Right lung (tissue), 5 donors: ENCODE data around the gene DOCK3. TPM values are rescaled to one million over a fixed set of nuclear protein-coding genes. Genes with fewer than 3 reads are reported as not detected.
"Not testable (repeated sequence)": the region's sequence is repeated elsewhere in the genome, so short reads cannot be mapped to it uniquely, and the experiment has no call there.

ENCODE experiments used
- DNase-seq, 2 donors: peaks; one replicate each; pipeline ENCODE4 v3.0.0-alpha.2; 2013
- polyA plus RNA-seq, 5 donors: library from polyadenylated mRNA; unstranded; fragments of 120-200 nt; gene quantifications; one replicate each; pipeline versions ENCODE4 v1.2.1 to v1.2.3, GENCODE V29; 2013; ENCODE audit warnings: inconsistent platforms in 1 of 5, low replicate concordance in 1 of 5; ENCODE audit not compliant: insufficient read length in 5 of 5, insufficient read depth in 1 of 5

Gene DOCK3
- polyA plus RNA-seq, 5 donors = 1.2 to 2.5 (median 2.4) TPM

DNA sequence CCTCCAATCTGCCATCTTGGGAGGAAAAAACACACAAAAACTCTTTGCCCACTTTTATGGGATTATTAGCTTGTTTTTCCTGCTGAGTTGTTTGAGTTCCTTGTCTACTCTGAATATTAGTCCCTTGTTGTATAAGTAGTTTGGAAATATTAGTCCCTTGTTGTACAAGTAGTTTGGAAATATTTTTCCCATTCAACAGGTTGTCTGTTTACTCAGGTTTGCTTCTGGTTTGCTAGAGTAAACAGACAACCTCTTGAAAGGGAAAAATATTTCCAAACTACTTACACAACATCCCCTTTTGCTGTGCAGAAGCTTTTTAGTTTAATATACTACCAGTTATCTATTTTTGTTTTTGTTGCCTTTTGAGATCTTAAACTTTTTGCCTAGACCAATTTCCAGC lies 517.0 kb downstream of the DOCK3 start:
- DNase-seq = no peak

- DNase-seq = no peak
These were observed 523.8 kb downstream of the DOCK3 start for GRCh38 chr3:51198477-51198876.

DNA sequence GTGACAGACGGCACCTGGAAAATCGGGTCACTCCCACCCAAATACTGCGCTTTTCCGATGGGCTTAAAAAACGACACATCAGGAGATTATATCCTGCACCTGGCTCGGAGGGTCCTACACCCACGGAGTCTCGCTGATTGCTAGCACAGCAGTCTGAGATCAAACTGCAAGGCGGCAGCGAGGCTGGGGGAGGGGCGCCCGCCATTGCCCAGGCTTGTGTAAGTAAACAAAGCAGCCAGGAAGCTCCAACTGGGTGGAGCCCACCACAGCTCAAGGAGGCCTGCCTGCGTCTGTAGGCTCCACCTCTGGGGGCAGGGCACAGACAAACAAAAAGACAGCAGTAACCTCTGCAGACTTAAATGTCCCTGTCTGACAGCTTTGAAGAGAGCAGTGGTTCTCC lies 524.6 kb downstream of the DOCK3 start:
- not testable (repeated sequence) for DNase-seq

- no peak for DNase-seq
These were observed 541.6 kb downstream of the DOCK3 start for GRCh38 chr3:51216291-51216690.

GRCh38 chr3:51221959-51222358 lies 547.2 kb downstream of the DOCK3 start:
- DNase-seq = no peak

GRCh38 chr3:51224283-51224682 lies 549.6 kb downstream of the DOCK3 start:
- no peak for DNase-seq

DNA sequence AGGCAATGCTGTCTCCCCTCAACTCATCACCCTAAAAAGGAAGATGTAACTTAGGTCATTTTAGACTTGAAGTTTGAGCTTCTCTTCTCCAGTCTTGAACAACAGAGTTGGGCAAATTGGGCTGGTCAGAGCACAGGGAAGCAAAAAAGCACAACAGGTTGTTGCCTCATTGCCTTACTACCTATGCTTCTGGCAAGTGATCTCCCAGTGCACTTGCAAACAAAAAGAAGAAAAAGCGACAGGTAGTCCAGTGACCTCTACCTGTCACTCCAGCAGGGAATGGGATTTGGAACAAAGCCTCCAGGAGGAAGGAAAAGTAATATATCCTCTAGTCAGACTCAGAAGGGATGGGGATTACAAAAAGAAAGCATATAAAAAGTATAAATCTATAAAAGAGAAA lies 550.1 kb downstream of the DOCK3 start:
- DNase-seq = no peak

- no peak for DNase-seq
These were observed 568.2 kb downstream of the DOCK3 start for GRCh38 chr3:51242939-51243338.

GRCh38 chr3:51243924-51244323 lies 569.2 kb downstream of the DOCK3 start:
- no peak for DNase-seq

DNA sequence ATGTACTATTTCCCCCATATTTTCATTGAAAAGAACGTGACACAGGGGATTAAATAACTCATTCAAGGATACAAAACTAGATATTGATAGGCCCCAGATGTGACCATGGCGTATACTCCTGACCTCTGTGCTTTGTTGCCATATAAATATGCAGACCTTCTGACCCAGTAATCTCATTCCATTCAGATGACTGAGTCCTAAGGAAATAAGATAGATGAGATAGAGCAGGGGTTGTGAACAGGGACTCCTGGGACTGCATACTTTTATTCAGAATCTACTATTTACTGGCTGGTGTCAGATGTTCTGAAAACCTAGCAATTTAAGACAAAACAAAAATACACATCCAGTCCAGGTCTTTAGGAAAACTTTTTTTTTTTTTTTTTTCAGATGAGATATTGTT lies 571.1 kb downstream of the DOCK3 start:
- DNase-seq = no peak

DNA sequence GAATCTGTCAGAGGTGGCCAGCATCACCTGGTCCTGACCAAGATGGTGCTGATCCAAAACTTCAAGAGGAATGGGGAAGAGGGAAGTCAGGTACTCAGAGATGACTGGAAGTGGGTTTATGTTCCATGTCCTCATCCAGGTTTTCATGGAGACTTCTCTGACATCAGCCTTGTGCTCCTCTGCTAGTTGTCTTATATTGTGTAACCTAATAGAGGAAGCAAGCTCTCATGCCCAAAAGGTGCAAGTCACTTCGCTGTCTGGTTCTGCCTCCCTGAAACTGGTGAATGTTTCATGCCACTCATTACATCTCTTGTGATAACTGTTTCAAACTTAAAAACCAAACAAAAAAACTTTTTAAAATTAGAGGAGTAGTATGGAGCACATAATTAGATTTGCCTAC lies 583.1 kb downstream of the DOCK3 start:
- no peak for DNase-seq

GRCh38 chr3:51264166-51264565 lies 589.4 kb downstream of the DOCK3 start:
- DNase-seq = not testable (repeated sequence)

GRCh38 chr3:51268132-51268531 lies 593.4 kb downstream of the DOCK3 start:
- DNase-seq = no peak

DNA sequence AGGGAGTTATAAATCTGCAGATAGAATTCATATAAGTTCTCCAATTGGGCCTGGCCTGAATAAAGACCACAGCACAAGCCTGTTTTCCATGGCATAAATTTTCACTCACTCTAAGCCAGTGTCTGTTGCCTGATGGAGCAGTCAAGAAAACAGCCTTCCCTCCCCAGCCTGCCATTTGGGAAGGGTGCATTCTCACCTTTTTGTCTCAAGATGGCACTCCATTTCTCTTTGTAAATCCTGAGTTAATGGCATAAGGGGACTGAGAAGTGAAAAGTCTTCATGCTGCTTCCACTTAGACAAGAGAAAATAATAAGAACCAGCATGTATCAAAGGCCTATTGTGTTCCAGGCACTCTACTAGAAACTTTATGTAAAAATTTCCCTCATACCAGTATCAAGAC lies 594.7 kb downstream of the DOCK3 start:
- no peak for DNase-seq

GRCh38 chr3:51270559-51270958 lies 595.8 kb downstream of the DOCK3 start:
- DNase-seq = no peak

DNA sequence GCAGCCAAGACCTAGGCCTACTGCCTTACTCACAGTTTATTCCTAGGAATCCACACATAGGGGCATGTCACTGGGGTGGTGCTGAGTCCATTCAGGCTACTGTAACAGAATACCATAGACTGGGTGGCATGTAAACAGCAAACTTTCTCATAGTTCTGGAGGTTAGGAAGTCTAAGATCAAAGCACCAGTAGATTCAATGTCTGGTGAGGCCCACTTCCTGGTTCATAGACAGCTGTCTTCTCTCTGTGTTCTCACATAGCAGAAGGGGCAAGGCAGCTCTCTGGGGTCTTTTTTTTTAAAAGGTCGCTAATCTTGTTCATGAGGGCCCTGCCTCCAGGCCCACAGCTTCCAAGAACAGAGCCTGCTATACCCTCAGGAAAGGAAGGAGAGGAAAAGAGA lies 596.4 kb downstream of the DOCK3 start:
- no peak for DNase-seq

- no peak for DNase-seq
These were observed 599.3 kb downstream of the DOCK3 start for GRCh38 chr3:51274052-51274451.

DNA sequence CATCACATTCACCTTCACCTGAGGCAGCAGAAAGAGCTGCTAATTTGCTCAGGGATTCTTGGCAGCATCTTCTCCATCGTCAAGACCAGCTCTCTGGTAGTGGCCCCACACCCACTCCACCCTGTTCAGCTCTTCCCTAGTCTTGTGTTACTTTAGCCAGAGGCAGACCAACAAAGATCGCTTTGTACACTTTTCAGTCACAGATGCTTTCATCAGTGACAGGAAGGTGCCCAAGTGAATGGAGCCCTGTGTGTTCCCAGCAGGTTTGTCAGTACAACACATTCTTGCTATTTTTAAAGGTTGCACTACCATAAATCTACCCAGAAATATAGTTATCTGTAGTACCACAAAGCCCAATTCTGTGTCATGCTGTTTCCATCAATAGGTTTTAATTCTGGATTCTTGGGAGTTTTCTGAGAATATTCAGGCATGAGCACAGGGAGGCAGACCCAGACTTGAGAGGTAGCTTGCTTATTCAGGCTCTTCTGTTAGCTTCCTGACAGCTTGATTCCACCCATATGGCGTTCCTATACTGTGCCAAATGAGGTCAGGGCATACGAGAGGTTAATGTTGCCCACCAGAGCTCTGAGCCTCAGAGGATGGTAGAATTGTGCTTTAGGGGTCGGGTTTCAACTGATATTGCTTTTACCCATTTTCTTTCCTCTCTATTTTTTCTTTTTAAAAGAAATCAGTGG lies 600.5 kb downstream of the DOCK3 start:
- DNase-seq = no peak

DNA sequence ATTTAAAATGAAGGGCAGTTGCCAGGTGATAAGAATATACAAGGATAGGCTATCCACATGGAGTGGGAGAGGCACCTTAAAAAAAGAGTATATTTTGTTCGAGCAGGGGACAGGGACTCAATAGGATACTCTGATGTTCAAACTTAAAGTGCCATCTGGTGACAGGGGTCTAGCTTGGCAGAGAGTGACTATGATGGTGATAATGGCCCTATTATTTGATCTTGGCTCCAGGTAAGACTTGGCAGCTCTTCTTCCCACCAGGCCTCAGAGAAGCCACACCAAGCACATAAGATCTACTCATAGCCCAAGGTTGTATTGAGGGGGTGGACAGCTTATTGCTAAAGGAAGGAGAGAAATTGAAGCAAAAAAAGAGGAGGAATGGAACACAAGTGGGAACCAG lies 601.3 kb downstream of the DOCK3 start:
- no peak for DNase-seq

GRCh38 chr3:51279448-51279847 lies 604.7 kb downstream of the DOCK3 start:
- DNase-seq = no peak

- peak; percentile 11 to 25 for DNase-seq
These were observed 605.4 kb downstream of the DOCK3 start for GRCh38 chr3:51280176-51280575.

DNA sequence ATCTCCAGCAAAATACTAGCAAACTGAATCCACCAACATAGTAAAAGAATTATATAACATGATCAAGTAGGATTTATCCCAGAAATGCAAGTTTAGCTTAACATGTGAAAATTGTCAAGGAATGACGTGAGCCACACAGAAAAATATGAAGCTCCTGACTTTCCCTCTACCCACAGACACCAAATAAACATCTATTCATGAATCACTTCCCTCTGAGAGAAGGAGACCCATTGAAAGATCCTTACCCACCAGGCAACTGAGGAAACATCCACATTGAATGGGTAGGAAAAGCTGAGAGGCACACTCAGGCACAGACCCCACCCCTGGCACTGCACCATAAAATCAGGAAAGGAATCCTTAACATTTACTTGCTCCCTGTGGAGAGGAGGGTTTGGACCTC lies 608.2 kb downstream of the DOCK3 start:
- DNase-seq = no peak

GRCh38 chr3:51283421-51283820 lies 608.7 kb downstream of the DOCK3 start:
- DNase-seq = no peak

DNA sequence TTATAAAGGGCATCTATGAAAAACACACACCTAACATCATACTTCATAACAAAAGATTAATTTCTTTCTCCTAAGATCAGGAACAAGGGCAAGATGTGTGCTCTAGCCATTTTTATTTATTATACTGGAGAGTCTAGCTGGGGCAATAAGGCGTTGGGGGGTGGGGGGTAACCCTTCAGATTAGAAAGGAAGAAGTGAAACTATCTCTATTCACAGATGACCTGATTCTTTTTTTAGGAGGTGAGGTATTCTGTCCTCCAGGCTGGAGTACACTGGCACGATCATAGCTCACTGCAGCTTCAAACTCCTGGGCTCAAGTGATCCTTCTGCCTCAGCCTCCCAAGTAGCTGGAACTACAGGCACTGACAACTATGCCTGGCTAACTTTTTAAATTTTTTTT lies 620.9 kb downstream of the DOCK3 start:
- DNase-seq = no peak
